Gastrocnemius medialis (tissue), 4 donors: Measurements from ENCODE around the gene CCDC27.

Experiments used
- CTCF ChIP-seq, 5 experiments: fragments of 450-650 bp in 3 of 5; fragments of 200-600 bp in 2 of 5; sonication (generic) in 2 of 5; IDR thresholded peaks in 4 of 5; conservative IDR thresholded peaks in 1 of 5; 1 replicate in 4 of 5; 2 replicates in 1 of 5; pipeline ENCODE4 v1.5.1; 2016 to 2019; ENCODE audit warnings: antibody characterized with exemption in 5 of 5, mild to moderate bottlenecking in 3 of 5, moderate library complexity in 3 of 5
- POLR2A ChIP-seq, 2 donors: fragments of 450-650 bp; IDR thresholded peaks; one replicate each; pipeline ENCODE4 v1.6.1; 2017; ENCODE audit warnings: antibody characterized with exemption in 2 of 2, mild to moderate bottlenecking in 2 of 2, moderate library complexity in 2 of 2

GRCh38 chr1:3761296-3762010, 9.2 kb downstream of the CCDC27 start:
- TF ChIP-seq CTCF (IDR thresholded peaks at IDR 0.05 in 4 of 5, conservative IDR thresholded peaks at IDR 0.05 in 1 of 5) = no peak
- TF ChIP-seq POLR2A (IDR thresholded peaks at IDR 0.05) = no peak
